ENCODE data around the gene RAB33B. TPM values are rescaled to one million over a fixed set of nuclear protein-coding genes. Genes with fewer than 3 reads are reported as not detected.

The RAB33B gene
- total and polyA plus RNA-seq, 9 of the 15 experiments (the other 6 are each of a cell fraction or from before 2014, with no cell fraction given) = 1.7 to 3.7 (median 3.0) TPM

GRCh38 chr4:139515531-139515958, 61.6 kb downstream of the RAB33B start (continued):
- TF ChIP-seq, protein P1, sequence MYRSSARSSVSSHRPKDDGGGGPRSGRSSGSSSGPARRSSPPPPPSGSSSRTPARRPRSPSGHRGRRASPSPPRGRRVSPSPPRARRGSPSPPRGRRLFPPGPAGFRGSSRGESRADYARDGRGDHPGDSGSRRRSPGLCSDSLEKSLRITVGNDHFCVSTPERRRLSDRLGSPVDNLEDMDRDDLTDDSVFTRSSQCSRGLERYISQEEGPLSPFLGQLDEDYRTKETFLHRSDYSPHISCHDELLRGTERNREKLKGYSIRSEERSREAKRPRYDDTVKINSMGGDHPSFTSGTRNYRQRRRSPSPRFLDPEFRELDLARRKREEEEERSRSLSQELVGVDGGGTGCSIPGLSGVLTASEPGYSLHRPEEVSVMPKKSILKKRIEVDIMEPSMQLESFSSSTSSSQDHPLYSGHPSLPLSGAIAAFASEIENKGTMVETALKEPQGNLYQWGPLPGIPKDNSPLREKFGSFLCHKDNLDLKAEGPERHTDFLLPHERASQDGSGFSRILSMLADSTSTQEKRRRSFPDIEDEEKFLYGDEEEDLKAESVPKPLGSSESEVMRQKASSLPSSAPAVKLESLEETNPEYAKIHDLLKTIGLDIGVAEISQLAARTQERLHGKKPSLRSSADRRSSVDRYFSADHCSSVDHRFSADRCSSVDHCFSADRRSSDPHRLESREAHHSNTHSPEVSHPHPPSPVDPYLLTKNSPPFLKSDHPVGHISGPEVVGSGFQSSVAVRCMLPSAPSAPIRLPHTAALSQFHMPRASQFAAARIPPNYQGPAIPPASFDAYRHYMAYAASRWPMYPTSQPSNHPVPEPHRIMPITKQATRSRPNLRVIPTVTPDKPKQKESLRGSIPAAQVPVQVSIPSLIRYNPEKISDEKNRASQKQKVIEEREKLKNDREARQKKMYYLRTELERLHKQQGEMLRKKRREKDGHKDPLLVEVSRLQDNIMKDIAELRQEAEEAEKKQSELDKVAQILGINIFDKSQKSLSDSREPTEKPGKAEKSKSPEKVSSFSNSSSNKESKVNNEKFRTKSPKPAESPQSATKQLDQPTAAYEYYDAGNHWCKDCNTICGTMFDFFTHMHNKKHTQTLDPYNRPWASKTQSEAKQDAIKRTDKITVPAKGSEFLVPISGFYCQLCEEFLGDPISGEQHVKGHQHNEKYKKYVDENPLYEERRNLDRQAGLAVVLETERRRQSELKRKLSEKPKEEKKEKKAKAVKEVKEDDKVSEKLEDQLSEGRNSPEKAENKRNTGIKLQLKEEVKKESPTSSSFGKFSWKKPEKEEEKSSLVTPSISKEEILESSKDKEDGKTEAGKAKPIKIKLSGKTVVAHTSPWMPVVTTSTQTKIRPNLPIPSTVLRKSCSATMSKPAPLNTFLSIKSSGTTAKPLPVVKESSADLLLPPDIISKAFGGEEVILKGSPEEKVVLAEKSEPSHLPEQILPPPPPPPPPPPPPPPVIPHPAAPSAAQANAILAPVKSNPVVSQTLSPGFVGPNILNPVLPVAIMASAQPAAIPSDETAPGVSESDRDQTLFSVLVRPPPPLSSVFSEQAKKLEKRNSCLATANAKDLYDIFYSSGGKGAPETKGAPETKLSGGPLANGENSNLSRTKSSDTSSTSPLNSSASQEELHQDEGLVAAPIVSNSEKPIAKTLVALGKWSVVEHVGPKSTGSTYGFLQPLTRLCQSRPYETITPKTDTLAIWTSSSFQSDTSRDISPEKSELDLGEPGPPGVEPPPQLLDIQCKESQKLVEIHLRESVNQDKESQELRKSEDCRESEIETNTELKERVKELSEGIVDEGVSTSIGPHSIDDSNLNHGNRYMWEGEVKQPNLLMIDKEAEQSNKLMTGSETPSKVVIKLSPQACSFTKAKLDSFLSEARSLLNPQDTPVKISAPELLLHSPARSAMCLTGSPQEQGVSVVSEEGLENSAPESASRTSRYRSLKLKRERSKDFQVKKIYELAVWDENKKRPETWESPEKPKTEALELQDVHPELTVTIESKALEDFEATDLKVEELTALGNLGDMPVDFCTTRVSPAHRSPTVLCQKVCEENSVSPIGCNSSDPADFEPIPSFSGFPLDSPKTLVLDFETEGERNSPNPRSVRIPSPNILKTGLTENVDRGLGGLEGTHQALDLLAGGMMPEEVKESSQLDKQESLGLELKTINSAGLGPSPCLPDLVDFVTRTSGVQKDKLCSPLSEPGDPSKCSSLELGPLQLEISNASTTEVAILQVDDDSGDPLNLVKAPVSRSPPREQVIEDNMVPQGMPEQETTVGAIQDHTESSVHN (IDR thresholded peaks at IDR 0.05; ENCODE audit: borderline replicate concordance in 1 of 2, low read depth in 1 of 2) = no peak
- TF ChIP-seq RUNX1 (IDR thresholded peaks at IDR 0.05; ENCODE audit: low read depth) (no peak), TARDBP (IDR thresholded peaks at IDR 0.05) (no peak), NR3C1 (CRISPR knock-in tag; IDR thresholded peaks at IDR 0.05) (no peak), ZNF316 (IDR thresholded peaks at IDR 0.05) (no peak), NCOA4 (IDR thresholded peaks at IDR 0.05; ENCODE audit: partially characterized antibody) (no peak)
- TF ChIP-seq, protein P2, sequence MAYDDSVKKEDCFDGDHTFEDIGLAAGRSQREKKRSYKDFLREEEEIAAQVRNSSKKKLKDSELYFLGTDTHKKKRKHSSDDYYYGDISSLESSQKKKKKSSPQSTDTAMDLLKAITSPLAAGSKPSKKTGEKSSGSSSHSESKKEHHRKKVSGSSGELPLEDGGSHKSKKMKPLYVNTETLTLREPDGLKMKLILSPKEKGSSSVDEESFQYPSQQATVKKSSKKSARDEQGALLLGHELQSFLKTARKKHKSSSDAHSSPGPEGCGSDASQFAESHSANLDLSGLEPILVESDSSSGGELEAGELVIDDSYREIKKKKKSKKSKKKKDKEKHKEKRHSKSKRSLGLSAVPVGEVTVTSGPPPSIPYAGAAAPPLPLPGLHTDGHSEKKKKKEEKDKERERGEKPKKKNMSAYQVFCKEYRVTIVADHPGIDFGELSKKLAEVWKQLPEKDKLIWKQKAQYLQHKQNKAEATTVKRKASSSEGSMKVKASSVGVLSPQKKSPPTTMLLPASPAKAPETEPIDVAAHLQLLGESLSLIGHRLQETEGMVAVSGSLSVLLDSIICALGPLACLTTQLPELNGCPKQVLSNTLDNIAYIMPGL (CRISPR knock-in tag; IDR thresholded peaks at IDR 0.05) = no peak

Measured in K562 (cell line).